Measurements from ENCODE around the gene UNC13B.

UNC13B gene

GRCh38 chr9:35191105-35191504 lies 29.3 kb downstream of the UNC13B start:
- no peak overlapping the region for H3K4me3 ChIP-seq (ENCODE audit: low read depth, low read length)
- TF ChIP-seq CTCF (IDR thresholded peaks at IDR 0.05; ENCODE audit: insufficient read depth, low read length, missing control alignments), result no peak
- ChIA-PET CTCF (no interaction called here), POLR2A (no interaction called here)
- no peak for DNase-seq (ENCODE audit: low read depth, low spot score)

DNA sequence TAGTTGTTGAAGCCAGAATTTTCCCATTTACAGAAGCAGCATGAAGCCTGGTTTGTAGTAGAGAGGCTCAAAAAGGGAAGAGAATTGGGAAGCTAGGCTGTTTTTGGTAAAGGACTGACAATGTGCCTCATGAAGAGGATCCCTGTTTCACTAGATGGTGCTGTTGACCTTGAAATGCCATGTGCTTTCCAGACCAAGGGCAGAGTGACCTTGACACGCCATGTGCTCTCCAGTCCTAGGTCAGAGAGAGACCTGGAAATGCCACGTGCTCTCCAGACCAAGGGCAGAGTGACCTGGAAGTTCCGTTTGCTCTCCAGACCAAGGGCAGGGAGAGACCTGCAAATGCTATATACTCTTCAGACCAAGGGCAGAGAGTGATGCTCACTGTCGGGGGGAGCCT lies 32.0 kb downstream of the UNC13B start:
- POLR2A ChIA-PET, result no interaction called here
- TF ChIP-seq CTCF (IDR thresholded peaks at IDR 0.05; ENCODE audit: insufficient read depth, low read length, missing control alignments), result no peak
- DNase-seq (ENCODE audit: low read depth, low spot score), result no peak
- CTCF ChIA-PET, result interaction anchor here (1.0 to 1.2 kb wide), 2 partner anchors 191 to 285 kb away, joined by 3 read pairs; no protein-coding TSS in a partner anchor
- no peak overlapping the region for H3K4me3 ChIP-seq (ENCODE audit: low read depth, low read length)

DNA sequence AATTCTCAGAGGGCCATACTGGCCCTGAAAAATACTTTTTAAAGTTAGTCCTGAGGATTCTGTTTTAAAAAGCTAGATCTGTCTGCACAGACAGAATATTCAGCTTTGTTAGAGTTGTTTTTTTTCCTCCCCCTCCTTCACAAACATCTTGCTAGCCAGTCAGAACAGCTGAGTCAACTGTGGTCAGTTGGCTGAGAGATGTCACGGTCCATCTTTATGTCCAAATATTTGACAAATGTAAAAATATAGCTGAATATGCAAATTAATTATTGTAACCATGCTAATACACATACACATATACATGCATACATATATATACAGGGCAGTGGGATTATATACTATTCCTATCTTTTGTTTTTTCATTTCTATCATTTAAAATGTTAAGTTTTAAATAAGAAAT lies 33.9 kb downstream of the UNC13B start:
- ChIA-PET POLR2A (no interaction called here), CTCF (no interaction called here)
- DNase-seq (ENCODE audit: low read depth, low spot score), result no peak
- H3K4me3 ChIP-seq (ENCODE audit: low read depth, low read length), result no peak overlapping the region
- TF ChIP-seq CTCF (IDR thresholded peaks at IDR 0.05; ENCODE audit: insufficient read depth, low read length, missing control alignments), result no peak

DNA sequence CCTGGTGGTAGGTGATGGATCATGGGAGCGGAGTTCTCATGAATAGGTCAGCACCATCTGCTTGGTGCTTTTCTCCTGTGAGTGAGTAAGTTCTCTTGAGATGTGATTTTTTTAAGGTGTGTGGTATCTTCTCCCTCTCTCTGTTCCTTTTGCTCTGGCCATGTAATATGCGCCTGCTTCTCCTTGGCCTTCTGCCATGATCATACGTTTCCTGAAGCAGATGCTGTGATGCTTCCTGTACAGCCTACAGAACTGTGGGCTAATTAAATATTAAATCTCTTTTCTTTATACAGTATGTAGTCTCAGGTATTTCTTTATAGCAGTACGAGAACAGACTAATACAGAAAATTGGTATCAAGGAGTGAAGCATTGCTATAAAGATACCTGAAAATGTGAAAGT lies 36.4 kb downstream of the UNC13B start:
- ChIA-PET POLR2A (no interaction called here), CTCF (no interaction called here)
- no peak for TF ChIP-seq CTCF (IDR thresholded peaks at IDR 0.05; ENCODE audit: insufficient read depth, low read length, missing control alignments)
- H3K4me3 ChIP-seq (ENCODE audit: low read depth, low read length), result no peak overlapping the region
- no peak for DNase-seq (ENCODE audit: low read depth, low spot score)

DNA sequence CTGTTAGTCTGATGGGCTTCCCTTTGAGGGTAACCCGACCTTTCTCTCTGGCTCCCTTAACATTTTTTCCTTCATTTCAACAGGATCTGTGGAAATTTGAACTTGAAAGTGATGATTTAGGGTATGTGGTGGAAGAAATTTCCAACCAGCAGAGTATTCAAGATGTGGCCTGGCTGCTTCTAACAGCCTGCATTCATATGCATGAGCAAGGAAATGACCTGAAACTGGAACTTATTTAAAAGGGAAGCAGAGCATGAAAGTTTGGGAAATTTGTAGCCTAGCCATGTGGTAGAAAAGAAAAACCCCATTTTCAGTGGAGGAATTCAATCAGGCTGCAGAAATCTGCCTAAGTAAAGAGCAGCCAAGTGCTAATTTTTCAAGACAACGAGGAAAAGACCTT lies 41.7 kb downstream of the UNC13B start:
- no peak for TF ChIP-seq CTCF (IDR thresholded peaks at IDR 0.05; ENCODE audit: insufficient read depth, low read length, missing control alignments)
- no peak for DNase-seq (ENCODE audit: low read depth, low spot score)
- ChIA-PET POLR2A (no interaction called here), CTCF (no interaction called here)
- no peak overlapping the region for H3K4me3 ChIP-seq (ENCODE audit: low read depth, low read length)

DNA sequence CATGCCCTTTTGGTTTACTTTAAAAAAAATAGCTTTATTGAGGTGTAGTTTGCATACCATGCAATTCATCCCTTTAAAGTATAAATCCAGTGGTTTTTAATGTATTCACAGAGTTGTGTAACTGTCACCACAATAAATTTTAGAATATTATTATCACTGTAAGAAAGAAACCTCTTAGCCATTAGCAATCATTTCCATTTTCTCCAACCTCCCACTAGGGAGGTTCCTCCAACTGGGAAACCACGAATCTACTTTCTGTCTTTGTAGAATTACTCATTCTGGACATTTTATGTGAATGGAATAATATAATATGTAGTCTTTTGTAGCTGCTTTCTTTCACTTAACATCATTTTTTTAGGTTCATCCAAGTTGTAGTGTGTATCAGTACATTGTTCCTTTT lies 43.5 kb downstream of the UNC13B start:
- ChIA-PET CTCF (no interaction called here), POLR2A (no interaction called here)
- no peak for TF ChIP-seq CTCF (IDR thresholded peaks at IDR 0.05; ENCODE audit: insufficient read depth, low read length, missing control alignments)
- H3K4me3 ChIP-seq (ENCODE audit: low read depth, low read length), result no peak overlapping the region
- no peak for DNase-seq (ENCODE audit: low read depth, low spot score)

All from AG04449 (cell line).